GM23338 (cell line): ENCODE results near the gene NFAT5. TPM values are rescaled to one million over a fixed set of nuclear protein-coding genes. Genes with fewer than 3 reads are reported as not detected.

ENCODE experiments used
- ATAC-seq: fragments of 200-7000 bp; cut with Tn5 transposase; 3 replicates; pipeline ENCODE4 v1.9.1; 2020
- DNase-seq: peaks from one replicate; pipeline ENCODE4 v3.0.0-alpha.2; 2015; ENCODE audit warnings: low spot score
- H2AFZ ChIP-seq: fragments of 200-600 bp; sonication (generic); 2 replicates; pipeline ENCODE4 v1.8.0; 2016; ENCODE audit warnings: antibody characterized with exemption, mild to moderate bottlenecking, moderate library complexity
- H3F3A ChIP-seq: fragments of 200-600 bp; sonication (generic); replicated peaks from 2 replicates; pipeline ENCODE4 v1.8.0; 2017; ENCODE audit warnings: antibody characterized with exemption, mixed run types, low read depth
- H3K27ac ChIP-seq: fragments of 200-600 bp; sonication (generic); 2 replicates; pipeline ENCODE4 v1.6.1; 2016; ENCODE audit warnings: low read depth
- H3K27me3 ChIP-seq: fragments of 200-600 bp; sonication (generic); 2 replicates; pipeline ENCODE4 v1.8.0; 2016; ENCODE audit warnings: mild to moderate bottlenecking, mixed run types, moderate library complexity; ENCODE audit not compliant: insufficient read depth
- H3K36me3 ChIP-seq: fragments of 200-600 bp; sonication (generic); 2 replicates; pipeline ENCODE4 v1.8.0; 2016; ENCODE audit warnings: mild to moderate bottlenecking; ENCODE audit not compliant: insufficient read depth
- H3K4me1 ChIP-seq: fragments of 200-600 bp; sonication (generic); 2 replicates; pipeline ENCODE4 v1.8.0; 2016; ENCODE audit warnings: mild to moderate bottlenecking, moderate library complexity; ENCODE audit not compliant: insufficient read depth
- H3K4me2 ChIP-seq: fragments of 200-600 bp; sonication (generic); 2 replicates; pipeline ENCODE4 v1.7.1; 2017; ENCODE audit warnings: mixed run types
- H3K4me3 ChIP-seq: fragments of 200-600 bp; sonication (generic); 2 replicates; pipeline ENCODE4 v1.6.1; 2016; ENCODE audit warnings: mixed run types
- H3K79me2 ChIP-seq: fragments of 200-600 bp; sonication (generic); replicated peaks from 2 replicates; pipeline ENCODE4 v1.8.0; 2017; ENCODE audit warnings: mild to moderate bottlenecking; ENCODE audit not compliant: insufficient read depth
- H3K9me2 ChIP-seq: fragments of 200-600 bp; sonication (generic); 2 replicates; pipeline ENCODE4 v1.8.0; 2017; ENCODE audit not compliant: insufficient read depth
- H4K20me1 ChIP-seq: fragments of 200-600 bp; sonication (generic); replicated peaks from 2 replicates; pipeline ENCODE4 v1.8.0; 2017; ENCODE audit warnings: mild to moderate bottlenecking; ENCODE audit not compliant: insufficient read depth
- H3K27ac Mint-ChIP-seq: 2 replicates; pipeline ENCODE4 v1.8.0; 2020; ENCODE audit warnings: inconsistent platforms, mild to moderate bottlenecking, moderate library complexity, mixed read lengths
- H3K27me3 Mint-ChIP-seq: 3 replicates; pipeline ENCODE4 v1.8.0; 2022; ENCODE audit warnings: low read depth, mild to moderate bottlenecking, moderate library complexity, mixed read lengths, inconsistent platforms; ENCODE audit not compliant: insufficient read depth, poor library complexity
- H3K36me3 Mint-ChIP-seq: 3 replicates; pipeline ENCODE4 v1.8.0; 2021; ENCODE audit warnings: low read depth, mild to moderate bottlenecking, inconsistent platforms, moderate library complexity, mixed read lengths
- H3K4me1 Mint-ChIP-seq: 3 replicates; pipeline ENCODE4 v1.8.0; 2020; ENCODE audit warnings: mild to moderate bottlenecking, inconsistent platforms, mixed read lengths
- H3K4me3 Mint-ChIP-seq: 3 replicates; pipeline ENCODE4 v1.8.0; 2021; ENCODE audit warnings: moderate library complexity, mild to moderate bottlenecking, inconsistent platforms, mixed read lengths
- H3K9me3 Mint-ChIP-seq: 3 replicates; pipeline ENCODE4 v1.8.0; 2020; ENCODE audit warnings: moderate library complexity, mild to moderate bottlenecking, inconsistent platforms, mixed read lengths
- CREB1 ChIP-seq: fragments of 250-450 bp; sonication (Bioruptor Pico); IDR thresholded peaks from 2 replicates; pipeline ENCODE4 v1.5.0; 2020; ENCODE audit warnings: low read depth, mild to moderate bottlenecking, moderate library complexity
- EZH2phosphoT487 ChIP-seq: fragments of 200-600 bp; sonication (generic); IDR thresholded peaks from one replicate; pipeline ENCODE4 v1.8.1; 2018; ENCODE audit warnings: antibody characterized with exemption; ENCODE audit not compliant: unreplicated experiment
- NANOG ChIP-seq: IDR thresholded peaks from 2 replicates; pipeline ENCODE4 v1.6.1; 2016; ENCODE audit warnings: antibody characterized with exemption, borderline replicate concordance
- POLR2AphosphoS5 ChIP-seq: IDR thresholded peaks from 2 replicates; pipeline ENCODE4 v1.6.1; 2016; ENCODE audit warnings: antibody characterized with exemption, low read depth
- STAT1 ChIP-seq: IDR thresholded peaks from one replicate; pipeline ENCODE4 v1.6.1; 2016; ENCODE audit warnings: antibody characterized with exemption; ENCODE audit not compliant: unreplicated experiment
- ZNF114 ChIP-seq: fragments of 250-450 bp; sonication (Bioruptor Pico); IDR thresholded peaks from 2 replicates; pipeline ENCODE4 v1.5.0; 2020; ENCODE audit warnings: mild to moderate bottlenecking, moderate library complexity
- ZNF331 ChIP-seq: fragments of 250-450 bp; sonication (Bioruptor Pico); IDR thresholded peaks from 2 replicates; pipeline ENCODE4 v1.5.0; 2020; ENCODE audit warnings: low read depth, mild to moderate bottlenecking, moderate library complexity
- polyA plus RNA-seq: library from polyadenylated mRNA; unstranded; fragments of >200 nt; fragmentation: Nextera tagmentation; extraction: Ambion mirVana; gene quantifications from 2 replicates; pipeline ENCODE4 v1.2.1, GENCODE V29; 2016
- total RNA-seq: library from RNA; depleted of rRNA; stranded (reverse); fragments of >200 nt; shearing (Covaris generic); gene quantifications from 2 replicates; pipeline ENCODE4 v1.2.3, GENCODE V29; 2014
- TF ChIP-seq, protein P1 (sequence below): fragments of 250-450 bp; sonication (Bioruptor Pico); IDR thresholded peaks from 2 replicates; pipeline ENCODE4 v1.5.0; 2020; ENCODE audit warnings: mild to moderate bottlenecking, moderate library complexity
- TF ChIP-seq, protein P2 (sequence below): IDR thresholded peaks from 2 replicates; pipeline ENCODE4 v1.6.1; 2016; ENCODE audit warnings: antibody characterized with exemption
- TF ChIP-seq, protein P3 (sequence below): IDR thresholded peaks from one replicate; pipeline ENCODE4 v1.6.1; 2018; ENCODE audit warnings: antibody characterized with exemption; ENCODE audit not compliant: unreplicated experiment
- TF ChIP-seq, protein P4 (sequence below), 2 experiments: fragments of 200-600 bp in 1 of 2; sonication (generic) in 1 of 2; conservative IDR thresholded peaks; 2 replicates each; pipeline versions ENCODE4 v1.5.1 to v1.6.1; 2016 to 2017; ENCODE audit warnings: antibody characterized with exemption in 2 of 2, low read depth in 2 of 2, mild to moderate bottlenecking in 2 of 2, moderate library complexity in 1 of 2

The NFAT5 gene
- total and polyA plus RNA-seq, 2 experiments from 2014 or later, result 10.6 to 27.0 TPM

DNA sequence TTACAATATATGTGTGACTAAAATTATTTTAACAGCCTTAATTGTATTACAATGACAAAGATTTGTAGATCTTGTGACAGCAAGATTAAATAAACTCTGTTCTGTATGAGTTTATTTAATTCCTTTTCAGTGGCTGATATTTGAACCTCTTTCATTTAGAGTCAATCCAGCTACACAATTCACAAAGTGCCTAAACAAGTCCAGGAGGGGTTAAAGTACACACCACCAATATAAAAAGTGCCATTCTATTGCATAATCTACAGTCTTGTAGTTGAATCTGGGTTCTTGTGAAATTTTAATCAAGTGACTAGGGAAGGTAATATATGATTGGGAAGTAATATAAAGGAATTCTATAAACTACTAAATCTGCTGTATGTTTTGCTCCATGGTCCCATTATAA lies 3.9 kb upstream of the NFAT5 start (continued):
- TF ChIP-seq, protein P1, sequence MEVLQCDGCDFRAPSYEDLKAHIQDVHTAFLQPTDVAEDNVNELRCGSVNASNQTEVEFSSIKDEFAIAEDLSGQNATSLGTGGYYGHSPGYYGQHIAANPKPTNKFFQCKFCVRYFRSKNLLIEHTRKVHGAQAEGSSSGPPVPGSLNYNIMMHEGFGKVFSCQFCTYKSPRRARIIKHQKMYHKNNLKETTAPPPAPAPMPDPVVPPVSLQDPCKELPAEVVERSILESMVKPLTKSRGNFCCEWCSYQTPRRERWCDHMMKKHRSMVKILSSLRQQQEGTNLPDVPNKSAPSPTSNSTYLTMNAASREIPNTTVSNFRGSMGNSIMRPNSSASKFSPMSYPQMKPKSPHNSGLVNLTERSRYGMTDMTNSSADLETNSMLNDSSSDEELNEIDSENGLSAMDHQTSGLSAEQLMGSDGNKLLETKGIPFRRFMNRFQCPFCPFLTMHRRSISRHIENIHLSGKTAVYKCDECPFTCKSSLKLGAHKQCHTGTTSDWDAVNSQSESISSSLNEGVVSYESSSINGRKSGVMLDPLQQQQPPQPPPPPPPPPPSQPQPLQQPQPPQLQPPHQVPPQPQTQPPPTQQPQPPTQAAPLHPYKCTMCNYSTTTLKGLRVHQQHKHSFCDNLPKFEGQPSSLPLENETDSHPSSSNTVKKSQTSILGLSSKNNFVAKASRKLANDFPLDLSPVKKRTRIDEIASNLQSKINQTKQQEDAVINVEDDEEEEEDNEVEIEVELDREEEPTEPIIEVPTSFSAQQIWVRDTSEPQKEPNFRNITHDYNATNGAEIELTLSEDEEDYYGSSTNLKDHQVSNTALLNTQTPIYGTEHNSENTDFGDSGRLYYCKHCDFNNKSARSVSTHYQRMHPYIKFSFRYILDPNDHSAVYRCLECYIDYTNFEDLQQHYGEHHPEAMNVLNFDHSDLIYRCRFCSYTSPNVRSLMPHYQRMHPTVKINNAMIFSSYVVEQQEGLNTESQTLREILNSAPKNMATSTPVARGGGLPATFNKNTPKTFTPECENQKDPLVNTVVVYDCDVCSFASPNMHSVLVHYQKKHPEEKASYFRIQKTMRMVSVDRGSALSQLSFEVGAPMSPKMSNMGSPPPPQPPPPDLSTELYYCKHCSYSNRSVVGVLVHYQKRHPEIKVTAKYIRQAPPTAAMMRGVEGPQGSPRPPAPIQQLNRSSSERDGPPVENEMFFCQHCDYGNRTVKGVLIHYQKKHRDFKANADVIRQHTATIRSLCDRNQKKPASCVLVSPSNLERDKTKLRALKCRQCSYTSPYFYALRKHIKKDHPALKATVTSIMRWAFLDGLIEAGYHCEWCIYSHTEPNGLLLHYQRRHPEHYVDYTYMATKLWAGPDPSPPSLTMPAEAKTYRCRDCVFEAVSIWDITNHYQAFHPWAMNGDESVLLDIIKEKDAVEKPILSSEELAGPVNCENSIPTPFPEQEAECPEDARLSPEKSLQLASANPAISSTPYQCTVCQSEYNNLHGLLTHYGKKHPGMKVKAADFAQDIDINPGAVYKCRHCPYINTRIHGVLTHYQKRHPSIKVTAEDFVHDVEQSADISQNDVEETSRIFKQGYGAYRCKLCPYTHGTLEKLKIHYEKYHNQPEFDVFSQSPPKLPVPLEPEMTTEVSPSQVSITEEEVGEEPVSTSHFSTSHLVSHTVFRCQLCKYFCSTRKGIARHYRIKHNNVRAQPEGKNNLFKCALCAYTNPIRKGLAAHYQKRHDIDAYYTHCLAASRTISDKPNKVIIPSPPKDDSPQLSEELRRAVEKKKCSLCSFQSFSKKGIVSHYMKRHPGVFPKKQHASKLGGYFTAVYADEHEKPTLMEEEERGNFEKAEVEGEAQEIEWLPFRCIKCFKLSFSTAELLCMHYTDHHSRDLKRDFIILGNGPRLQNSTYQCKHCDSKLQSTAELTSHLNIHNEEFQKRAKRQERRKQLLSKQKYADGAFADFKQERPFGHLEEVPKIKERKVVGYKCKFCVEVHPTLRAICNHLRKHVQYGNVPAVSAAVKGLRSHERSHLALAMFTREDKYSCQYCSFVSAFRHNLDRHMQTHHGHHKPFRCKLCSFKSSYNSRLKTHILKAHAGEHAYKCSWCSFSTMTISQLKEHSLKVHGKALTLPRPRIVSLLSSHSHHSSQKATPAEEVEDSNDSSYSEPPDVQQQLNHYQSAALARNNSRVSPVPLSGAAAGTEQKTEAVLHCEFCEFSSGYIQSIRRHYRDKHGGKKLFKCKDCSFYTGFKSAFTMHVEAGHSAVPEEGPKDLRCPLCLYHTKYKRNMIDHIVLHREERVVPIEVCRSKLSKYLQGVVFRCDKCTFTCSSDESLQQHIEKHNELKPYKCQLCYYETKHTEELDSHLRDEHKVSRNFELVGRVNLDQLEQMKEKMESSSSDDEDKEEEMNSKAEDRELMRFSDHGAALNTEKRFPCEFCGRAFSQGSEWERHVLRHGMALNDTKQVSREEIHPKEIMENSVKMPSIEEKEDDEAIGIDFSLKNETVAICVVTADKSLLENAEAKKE (CRISPR knock-in tag), result no peak
- TF ChIP-seq NANOG (no peak), EZH2phosphoT487 (no peak), CREB1 (CRISPR knock-in tag) (no peak)

DNA sequence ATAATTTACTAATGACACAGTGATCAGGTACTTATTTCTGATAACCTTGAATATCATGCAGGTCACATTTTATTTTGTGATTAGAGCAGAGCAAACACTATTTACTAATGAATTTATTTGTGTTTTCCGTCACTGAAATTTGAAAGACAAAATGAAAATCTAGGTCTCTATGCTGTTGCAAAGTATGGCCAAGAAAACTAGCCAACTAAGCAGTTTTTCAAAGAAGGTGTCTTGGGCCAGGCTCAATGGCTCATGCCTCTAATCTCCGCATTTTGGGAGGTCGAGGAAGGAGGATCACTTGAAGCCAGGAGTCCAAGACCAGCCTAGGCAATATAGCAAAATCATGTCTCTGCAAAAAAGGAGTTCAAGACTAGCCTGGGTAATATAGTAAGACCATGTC lies 3.0 kb upstream of the NFAT5 start:
- Histone ChIP-seq H3K4me3 (no peak overlapping the region), H2AFZ (no peak overlapping the region), H3F3A (peaks cover 7% of the 10 kb centered on the region; the same call in 1 of the 2 replicates), H4K20me1 (no peaks in the 10 kb centered on the region), H3K4me2 (no peak overlapping the region), H3K27ac (no peak overlapping the region), H3K36me3 (no peaks in the 10 kb centered on the region), H3K79me2 (peaks cover 12% of the 10 kb centered on the region), H3K4me1 (peaks cover 21% of the 10 kb centered on the region), H3K27me3 (no peaks in the 10 kb centered on the region), H3K9me2 (no peaks in the 10 kb centered on the region)
- Mint-ChIP-seq H3K4me1 (peaks cover 25% of the 10 kb centered on the region), H3K36me3 (no peaks in the 10 kb centered on the region; the same call in 2 of the 3 replicates), H3K9me3 (no peaks in the 10 kb centered on the region; the same call in 2 of the 3 replicates), H3K4me3 (no peak overlapping the region), H3K27me3 (peaks cover 8% of the 10 kb centered on the region), H3K27ac (no peak overlapping the region)
- no peak for DNase-seq
- ATAC-seq, result no peak
- TF ChIP-seq ZNF114 (CRISPR knock-in tag), result no peak
- TF ChIP-seq, protein P2, sequence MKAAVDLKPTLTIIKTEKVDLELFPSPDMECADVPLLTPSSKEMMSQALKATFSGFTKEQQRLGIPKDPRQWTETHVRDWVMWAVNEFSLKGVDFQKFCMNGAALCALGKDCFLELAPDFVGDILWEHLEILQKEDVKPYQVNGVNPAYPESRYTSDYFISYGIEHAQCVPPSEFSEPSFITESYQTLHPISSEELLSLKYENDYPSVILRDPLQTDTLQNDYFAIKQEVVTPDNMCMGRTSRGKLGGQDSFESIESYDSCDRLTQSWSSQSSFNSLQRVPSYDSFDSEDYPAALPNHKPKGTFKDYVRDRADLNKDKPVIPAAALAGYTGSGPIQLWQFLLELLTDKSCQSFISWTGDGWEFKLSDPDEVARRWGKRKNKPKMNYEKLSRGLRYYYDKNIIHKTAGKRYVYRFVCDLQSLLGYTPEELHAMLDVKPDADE, result no peak
- TF ChIP-seq, protein P3, sequence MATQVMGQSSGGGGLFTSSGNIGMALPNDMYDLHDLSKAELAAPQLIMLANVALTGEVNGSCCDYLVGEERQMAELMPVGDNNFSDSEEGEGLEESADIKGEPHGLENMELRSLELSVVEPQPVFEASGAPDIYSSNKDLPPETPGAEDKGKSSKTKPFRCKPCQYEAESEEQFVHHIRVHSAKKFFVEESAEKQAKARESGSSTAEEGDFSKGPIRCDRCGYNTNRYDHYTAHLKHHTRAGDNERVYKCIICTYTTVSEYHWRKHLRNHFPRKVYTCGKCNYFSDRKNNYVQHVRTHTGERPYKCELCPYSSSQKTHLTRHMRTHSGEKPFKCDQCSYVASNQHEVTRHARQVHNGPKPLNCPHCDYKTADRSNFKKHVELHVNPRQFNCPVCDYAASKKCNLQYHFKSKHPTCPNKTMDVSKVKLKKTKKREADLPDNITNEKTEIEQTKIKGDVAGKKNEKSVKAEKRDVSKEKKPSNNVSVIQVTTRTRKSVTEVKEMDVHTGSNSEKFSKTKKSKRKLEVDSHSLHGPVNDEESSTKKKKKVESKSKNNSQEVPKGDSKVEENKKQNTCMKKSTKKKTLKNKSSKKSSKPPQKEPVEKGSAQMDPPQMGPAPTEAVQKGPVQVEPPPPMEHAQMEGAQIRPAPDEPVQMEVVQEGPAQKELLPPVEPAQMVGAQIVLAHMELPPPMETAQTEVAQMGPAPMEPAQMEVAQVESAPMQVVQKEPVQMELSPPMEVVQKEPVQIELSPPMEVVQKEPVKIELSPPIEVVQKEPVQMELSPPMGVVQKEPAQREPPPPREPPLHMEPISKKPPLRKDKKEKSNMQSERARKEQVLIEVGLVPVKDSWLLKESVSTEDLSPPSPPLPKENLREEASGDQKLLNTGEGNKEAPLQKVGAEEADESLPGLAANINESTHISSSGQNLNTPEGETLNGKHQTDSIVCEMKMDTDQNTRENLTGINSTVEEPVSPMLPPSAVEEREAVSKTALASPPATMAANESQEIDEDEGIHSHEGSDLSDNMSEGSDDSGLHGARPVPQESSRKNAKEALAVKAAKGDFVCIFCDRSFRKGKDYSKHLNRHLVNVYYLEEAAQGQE, result no peak
- TF ChIP-seq STAT1, result no peak
- TF ChIP-seq POLR2AphosphoS5, result no peak
- TF ChIP-seq, protein P4, sequence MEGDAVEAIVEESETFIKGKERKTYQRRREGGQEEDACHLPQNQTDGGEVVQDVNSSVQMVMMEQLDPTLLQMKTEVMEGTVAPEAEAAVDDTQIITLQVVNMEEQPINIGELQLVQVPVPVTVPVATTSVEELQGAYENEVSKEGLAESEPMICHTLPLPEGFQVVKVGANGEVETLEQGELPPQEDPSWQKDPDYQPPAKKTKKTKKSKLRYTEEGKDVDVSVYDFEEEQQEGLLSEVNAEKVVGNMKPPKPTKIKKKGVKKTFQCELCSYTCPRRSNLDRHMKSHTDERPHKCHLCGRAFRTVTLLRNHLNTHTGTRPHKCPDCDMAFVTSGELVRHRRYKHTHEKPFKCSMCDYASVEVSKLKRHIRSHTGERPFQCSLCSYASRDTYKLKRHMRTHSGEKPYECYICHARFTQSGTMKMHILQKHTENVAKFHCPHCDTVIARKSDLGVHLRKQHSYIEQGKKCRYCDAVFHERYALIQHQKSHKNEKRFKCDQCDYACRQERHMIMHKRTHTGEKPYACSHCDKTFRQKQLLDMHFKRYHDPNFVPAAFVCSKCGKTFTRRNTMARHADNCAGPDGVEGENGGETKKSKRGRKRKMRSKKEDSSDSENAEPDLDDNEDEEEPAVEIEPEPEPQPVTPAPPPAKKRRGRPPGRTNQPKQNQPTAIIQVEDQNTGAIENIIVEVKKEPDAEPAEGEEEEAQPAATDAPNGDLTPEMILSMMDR (conservative IDR thresholded peaks at IDR 0.05; ENCODE audit: low read depth in 2 of 2), result no peak
- TF ChIP-seq CREB1 (CRISPR knock-in tag), result no peak
- TF ChIP-seq ZNF331, result no peak
